Mucosa of descending colon (tissue), 3 donors: ENCODE measurements around the gene TIGD6. TPM values are rescaled to one million over a fixed set of nuclear protein-coding genes. Genes with fewer than 3 reads are reported as not detected.

Source experiments
- ATAC-seq: fragments of 200-7000 bp; cut with Tn5 transposase; one replicate; pipeline ENCODE4 v1.9.1; 2020; ENCODE audit warnings: mild to moderate bottlenecking, moderate library complexity
- DNase-seq, 3 donors: peaks; one replicate each; pipeline ENCODE4 v3.0.0-alpha.2; 2020
- H3K36me3 ChIP-seq: fragments of 200-600 bp; one replicate; pipeline ENCODE4 v1.8.0; 2021; ENCODE audit warnings: low read depth, mild to moderate bottlenecking
- H3K4me1 ChIP-seq: fragments of 200-600 bp; one replicate; pipeline ENCODE4 v1.8.0; 2021; ENCODE audit warnings: low read depth, mild to moderate bottlenecking
- H3K4me3 ChIP-seq: fragments of 200-600 bp; one replicate; pipeline ENCODE4 v1.8.0; 2021; ENCODE audit warnings: mild to moderate bottlenecking
- H3K9me3 ChIP-seq: fragments of 200-600 bp; one replicate; pipeline ENCODE4 v1.8.0; 2021; ENCODE audit warnings: mild to moderate bottlenecking
- CTCF ChIP-seq: fragments of 200-600 bp; IDR thresholded peaks from one replicate; pipeline ENCODE4 v1.8.0; 2022; ENCODE audit warnings: antibody characterized with exemption, mild to moderate bottlenecking
- intact Hi-C, 2 donors: fragments of 100-400 bp; cut with DNase I in 1 of 2; cut with micrococcal nuclease in 1 of 2; formaldehyde crosslinking; loops; one replicate each; pipeline versions ENCODE4 v1.11.0 to v1.11.1; 2022; cut with DNase I, micrococcal nuclease
- long read RNA-seq, 2 donors: library from polyadenylated mRNA; unstranded; transcript quantifications; one replicate each; pipeline ENCODE4 v2.0.0, GENCODE V29; 2019 to 2021
- total RNA-seq, 3 donors: library from RNA; stranded (reverse); fragmentation: NEBNext Ultra II Directional in 2 of 3; extraction: Animal tissue kit (Norgen Biotek cat#: 25700) in 2 of 3; gene quantifications; one replicate each; pipeline versions ENCODE4 v1.2.1 to v1.2.4, GENCODE V29; 2021 to 2023
- donor health status: DM: no; HTN: no; CAD: no; lungs with moderate emphysema.
- donor health status: DM: no; HTN: no; CAD: no.
- donor health status: DM: no; HTN: yes; CAD: no.

TIGD6 gene
- 1 to 10 TPM; 3.0 to 4.3 (median 4.2) TPM for total RNA-seq
- long read RNA-seq, donor 1, full-length matches to known transcripts: 6 of 7 reads
- long read RNA-seq, donor 1, partial matches to known transcripts: 0 of 7 reads
- long read RNA-seq, donor 1, other reads (novel, unspliced or antisense): 1 of 7 reads
- long read RNA-seq, donor 2: 0 reads

GRCh38 chr5:150000256-150000989 is at the start of gene TIGD6, which contains the start of gene HMGXB3:
TSS of gene TIGD6 (minus strand) at chr5:150000654. CDS start at chr5:149996348, 4,306 bp downstream.
TSS of gene HMGXB3 (plus strand) at chr5:150000739. CDS start at chr5:150004853, 4,114 bp downstream.
- DNase-seq: peak; percentile 91 to 96 (median 93)
- Histone ChIP-seq H3K4me1 (peaks cover 37% of the 10 kb centered on the region), H3K36me3 (no peaks in the 10 kb centered on the region), H3K4me3 (peak within 1 kb of the TSS; percentile 78), H3K9me3 (no peaks in the 10 kb centered on the region)
- intact Hi-C loops: no loop called here
- ATAC-seq: peak; percentile 87
- no peak for TF ChIP-seq CTCF

DNA sequence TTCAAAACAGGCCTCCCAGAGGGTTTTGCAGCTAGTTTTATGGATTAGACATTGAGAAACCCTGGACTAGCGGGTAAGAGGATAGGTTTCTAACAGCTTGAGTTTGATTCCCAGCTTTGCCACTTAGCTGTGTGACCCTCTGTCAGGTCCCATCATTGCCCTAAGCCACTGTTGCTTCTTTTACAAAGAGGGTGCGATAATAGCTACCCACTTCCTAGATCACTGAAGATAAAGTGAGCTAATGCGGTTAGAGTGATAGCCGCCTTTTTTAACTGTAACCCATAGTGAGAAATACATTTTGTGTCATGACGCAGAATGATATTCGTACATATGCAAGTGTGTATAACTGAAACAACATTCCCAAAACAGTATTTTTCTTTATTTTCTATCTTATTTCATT is 45.6 kb upstream of the TIGD6 start:
- H3K36me3 ChIP-seq: peaks cover 17% of the 10 kb centered on the region
- no peak for TF ChIP-seq CTCF
- ATAC-seq (no peak), DNase-seq (no peak)
- intact Hi-C loops: no loop called here
- no peaks in the 10 kb centered on the region for H3K9me3 ChIP-seq
- peaks cover 12% of the 10 kb centered on the region for H3K4me1 ChIP-seq
- H3K4me3 ChIP-seq: no peak overlapping the region

GRCh38 chr5:150045549-150045948 is 45.1 kb upstream of the TIGD6 start:
- no peak for TF ChIP-seq CTCF
- DNase-seq (no peak), ATAC-seq (no peak)
- Histone ChIP-seq H3K36me3 (peaks cover 17% of the 10 kb centered on the region), H3K9me3 (no peaks in the 10 kb centered on the region), H3K4me3 (no peak overlapping the region), H3K4me1 (peaks cover 12% of the 10 kb centered on the region)
- intact Hi-C loops: no loop called here

GRCh38 chr5:150044712-150045111 is 44.3 kb upstream of the TIGD6 start:
- intact Hi-C loops: no loop called here
- Histone ChIP-seq H3K9me3 (no peaks in the 10 kb centered on the region), H3K36me3 (peaks cover 17% of the 10 kb centered on the region), H3K4me3 (no peak overlapping the region), H3K4me1 (peaks cover 12% of the 10 kb centered on the region)
- ATAC-seq: no peak
- TF ChIP-seq CTCF: no peak
- no peak for DNase-seq

GRCh38 chr5:150044329-150044681 is 43.9 kb upstream of the TIGD6 start:
- ATAC-seq: peak; percentile 36
- intact Hi-C loops: no loop called here

More at GRCh38 chr5:150044329-150044681, 43.9 kb upstream of the TIGD6 start:
- Histone ChIP-seq H3K4me1 (peaks cover 12% of the 10 kb centered on the region), H3K4me3 (no peak overlapping the region), H3K9me3 (no peaks in the 10 kb centered on the region), H3K36me3 (peaks cover 17% of the 10 kb centered on the region)
- TF ChIP-seq CTCF: no peak
- peak in 1 of 3 donors; percentile 25 for DNase-seq
